Activated T-cell treated with anti-CD3 and anti-CD28 coated beads, Interleukin-2, amount 50 U/mL, for 72 hours (primary cell): ENCODE measurements around the gene EGFR. TPM values are rescaled to one million over a fixed set of nuclear protein-coding genes. Genes with fewer than 3 reads are reported as not detected.

ENCODE experiments used
- ATAC-seq, 2 donors: fragments of 150-1000 bp; cut with Tn5 transposase; replicated peaks in 1 of 2; 2 replicates each; pipeline ENCODE4 v1.10.0; 2021; ENCODE audit warnings: moderate library complexity in 2 of 2, mild to moderate bottlenecking in 1 of 2
- DNase-seq, 2 donors: peaks; one replicate each; pipeline ENCODE4 v3.0.0; 2021 to 2022; ENCODE audit warnings: mixed read lengths in 1 of 2
- H3K27ac Mint-ChIP-seq: one replicate; pipeline ENCODE4 v1.8.0; 2022; ENCODE audit warnings: mild to moderate bottlenecking, moderate library complexity, mixed read lengths
- H3K27me3 Mint-ChIP-seq: one replicate; pipeline ENCODE4 v1.8.0; 2022; ENCODE audit warnings: low read depth, mixed read lengths
- H3K36me3 Mint-ChIP-seq, 2 donors: one replicate each; pipeline ENCODE4 v1.8.0; 2022; ENCODE audit warnings: mixed read lengths in 2 of 2, mild to moderate bottlenecking in 1 of 2; ENCODE audit not compliant: insufficient read depth in 2 of 2
- H3K4me1 Mint-ChIP-seq: one replicate; pipeline ENCODE4 v1.8.0; 2022; ENCODE audit warnings: low read depth, mixed read lengths
- H3K4me3 Mint-ChIP-seq, 2 donors: one replicate each; pipeline ENCODE4 v1.8.0; 2022; ENCODE audit warnings: mild to moderate bottlenecking in 2 of 2, mixed read lengths in 2 of 2, moderate library complexity in 2 of 2
- H3K9me3 Mint-ChIP-seq, 2 donors: one replicate each; pipeline ENCODE4 v1.8.0; 2022; ENCODE audit warnings: mixed read lengths in 2 of 2
- total RNA-seq, 2 donors: library from RNA; stranded (reverse); gene quantifications; one replicate each; pipeline ENCODE4 v1.2.3, GENCODE V29; 2022

Gene EGFR
- total RNA-seq, 2 donors from 2014 or later: 0.09 TPM; not detected in 1

DNA sequence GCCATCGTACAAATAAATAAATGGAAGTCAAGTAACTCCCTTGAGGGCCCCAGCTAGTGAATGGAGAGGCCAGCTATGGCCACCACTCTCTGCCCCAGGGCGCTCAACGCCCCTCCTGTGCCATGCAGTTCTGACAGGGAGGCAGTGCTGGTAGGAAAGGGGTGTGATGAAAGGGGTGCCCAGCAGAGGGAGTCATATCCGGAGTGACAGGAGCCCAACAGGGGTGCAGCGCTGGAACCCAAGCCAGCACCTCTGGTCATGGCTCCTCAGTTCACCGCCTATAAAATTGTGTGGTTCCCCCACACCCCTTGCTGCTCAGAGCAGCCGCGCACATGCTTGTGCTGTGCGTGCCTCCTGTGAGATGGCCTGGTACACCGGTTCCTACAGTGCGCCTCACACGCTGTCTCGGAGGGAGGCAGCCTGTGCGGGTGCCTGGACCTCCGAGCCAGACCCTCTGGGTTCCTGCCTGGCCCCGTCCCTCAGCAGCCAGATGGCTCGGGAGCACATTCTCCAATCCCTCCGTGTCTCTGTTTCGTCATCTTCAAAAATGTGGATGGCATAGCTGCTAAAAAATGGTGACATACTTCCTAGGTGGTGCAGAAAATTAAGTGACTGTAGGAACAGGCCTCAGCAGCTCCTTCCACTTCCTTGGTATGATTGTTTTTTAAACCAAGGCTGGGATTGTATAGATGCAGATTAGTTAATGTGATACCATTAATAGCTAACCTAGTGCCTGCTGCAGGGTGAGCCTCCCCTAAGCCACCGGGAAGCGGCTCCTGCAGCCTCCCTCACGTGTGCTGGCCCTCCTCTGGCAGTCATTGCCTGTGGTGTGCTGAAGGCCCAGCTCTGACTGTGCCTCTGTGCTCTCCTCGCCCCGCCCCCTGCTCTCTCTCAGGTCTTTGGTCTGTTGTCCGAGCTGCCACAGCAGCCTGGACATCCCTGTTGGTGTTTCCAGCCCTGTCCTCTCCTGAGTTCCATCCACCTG, 125.8 kb downstream of the EGFR start:
- Mint-ChIP-seq H3K4me3 (no peak overlapping the region), H3K9me3 (peaks cover 0 to 4% of the 10 kb centered on the region in 2 donors), H3K4me1 (peaks cover 7% of the 10 kb centered on the region), H3K36me3 (no peaks in the 10 kb centered on the region), H3K27ac (no peak overlapping the region), H3K27me3 (peaks cover 24% of the 10 kb centered on the region)
- no peak for ATAC-seq
- no peak for DNase-seq

DNA sequence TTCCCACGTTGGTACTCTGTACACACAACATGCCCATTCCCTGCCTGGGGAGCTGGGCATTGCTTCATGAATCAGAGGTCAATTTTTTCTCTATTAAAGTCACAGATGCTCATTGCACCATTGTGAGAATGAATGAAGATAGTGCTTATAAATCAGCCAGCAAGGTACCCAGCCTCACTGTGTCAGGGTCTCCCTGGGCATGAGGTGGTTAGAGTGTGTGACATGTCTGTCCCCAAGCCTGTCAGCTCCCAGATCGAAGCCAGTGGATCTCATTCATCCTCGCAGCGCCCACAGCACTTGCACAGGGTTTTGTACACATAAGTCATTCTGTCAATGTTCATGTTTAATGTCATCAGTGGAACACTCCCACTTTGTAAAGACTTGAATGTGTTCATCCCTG, 126.8 kb downstream of the EGFR start:
- Mint-ChIP-seq H3K9me3 (peaks cover 0 to 4% of the 10 kb centered on the region in 2 donors), H3K36me3 (no peaks in the 10 kb centered on the region), H3K27ac (no peak overlapping the region), H3K4me1 (peaks cover 4% of the 10 kb centered on the region), H3K27me3 (peaks cover 24% of the 10 kb centered on the region), H3K4me3 (no peak overlapping the region)
- DNase-seq (no peak), ATAC-seq (no peak)

DNA sequence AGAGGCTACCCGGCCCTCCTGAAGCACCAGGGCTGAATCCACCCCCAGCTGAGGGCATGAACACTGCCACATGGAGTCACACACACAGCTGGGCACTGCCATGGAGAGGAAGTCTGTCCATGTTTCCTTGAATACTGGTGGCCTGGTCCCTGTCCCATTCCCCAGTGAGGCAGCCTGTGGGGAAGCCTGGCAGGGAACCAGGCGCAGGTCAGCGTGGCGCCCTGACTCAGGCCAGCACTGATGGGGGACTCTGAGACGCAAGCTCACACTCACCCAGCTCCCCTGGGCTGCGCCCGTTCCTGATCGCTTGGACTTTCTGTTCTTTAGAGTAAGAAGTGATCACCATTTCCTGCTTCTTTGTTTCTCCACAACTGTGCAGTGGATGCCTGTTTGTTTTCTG, 128.3 kb downstream of the EGFR start:
- peaks cover 14% of the 10 kb centered on the region for H3K27me3 Mint-ChIP-seq
- no peaks in the 10 kb centered on the region for H3K4me1 Mint-ChIP-seq
- peaks cover 0 to 4% of the 10 kb centered on the region in 2 donors for H3K9me3 Mint-ChIP-seq
- ATAC-seq (no peak), DNase-seq (no peak)
- no peaks in the 10 kb centered on the region for H3K36me3 Mint-ChIP-seq
- H3K4me3 Mint-ChIP-seq: no peak overlapping the region
- H3K27ac Mint-ChIP-seq: no peak overlapping the region

DNA sequence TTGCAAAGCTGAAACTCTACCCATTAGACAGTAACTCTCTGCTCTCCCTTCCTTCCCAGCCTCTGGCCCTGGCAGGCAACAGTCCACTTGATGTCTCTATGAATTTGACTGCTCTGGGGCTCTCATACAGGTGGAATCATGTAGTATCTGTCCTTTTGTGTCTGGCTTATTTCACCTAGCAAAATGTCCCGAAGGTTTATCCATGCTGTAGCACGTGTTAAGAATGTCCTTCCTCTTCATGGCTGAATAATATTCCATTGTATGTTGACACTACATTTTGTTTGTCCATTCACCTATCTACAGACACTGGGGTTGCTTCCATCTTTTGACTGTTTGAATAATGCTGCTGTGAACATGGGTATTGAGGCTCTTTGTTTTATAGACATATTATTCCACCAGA, 128.9 kb downstream of the EGFR start:
- Mint-ChIP-seq H3K4me1 (no peaks in the 10 kb centered on the region), H3K27ac (no peak overlapping the region), H3K36me3 (no peaks in the 10 kb centered on the region), H3K4me3 (no peak overlapping the region), H3K9me3 (peaks cover 0 to 4% of the 10 kb centered on the region in 2 donors), H3K27me3 (peaks cover 13% of the 10 kb centered on the region)
- ATAC-seq (no peak), DNase-seq (no peak)

DNA sequence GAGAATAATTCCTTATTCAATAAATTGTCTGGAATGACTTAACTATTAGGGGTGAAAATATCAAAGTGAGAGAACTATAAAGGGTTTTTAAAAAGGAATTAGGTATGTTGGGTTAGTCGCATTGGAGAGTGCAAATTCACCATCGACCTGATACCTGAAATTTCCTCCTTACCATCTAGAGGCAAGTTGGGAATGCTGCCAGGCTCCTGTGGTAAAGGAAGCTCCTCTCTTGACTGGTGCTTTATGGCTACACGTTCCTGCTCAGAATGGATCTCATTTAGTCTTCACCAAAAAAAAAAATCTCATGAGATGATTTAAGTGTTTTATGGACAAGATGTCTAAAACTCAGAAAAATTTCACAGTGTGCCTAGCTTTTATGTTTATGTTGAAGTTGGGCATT, 129.8 kb downstream of the EGFR start:
- DNase-seq (no peak), ATAC-seq (no peak)
- Mint-ChIP-seq H3K9me3 (peaks cover 0 to 4% of the 10 kb centered on the region in 2 donors), H3K4me3 (no peak overlapping the region), H3K36me3 (no peaks in the 10 kb centered on the region), H3K27ac (no peak overlapping the region), H3K27me3 (peaks cover 13% of the 10 kb centered on the region), H3K4me1 (no peaks in the 10 kb centered on the region)

DNA sequence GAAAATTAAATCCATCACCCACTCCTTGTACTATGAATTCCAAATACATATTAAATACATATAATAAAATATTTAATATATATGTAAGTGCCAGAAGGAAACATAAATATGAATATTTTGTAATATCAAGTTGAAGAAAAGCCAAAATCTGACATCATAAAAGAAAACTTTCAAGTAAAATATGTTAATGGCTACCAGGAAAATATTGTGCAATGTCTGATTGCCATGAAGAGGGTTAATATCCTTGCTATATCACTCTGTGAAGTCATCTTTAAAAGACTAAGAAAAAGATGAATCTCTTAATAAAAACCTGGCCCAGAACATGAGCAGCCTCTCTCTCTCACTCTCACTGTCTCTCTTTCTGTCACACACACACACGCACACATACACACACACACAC, 130.2 kb downstream of the EGFR start:
- Mint-ChIP-seq H3K4me1 (no peaks in the 10 kb centered on the region), H3K27ac (no peak overlapping the region), H3K9me3 (peaks cover 0 to 4% of the 10 kb centered on the region in 2 donors), H3K4me3 (no peak overlapping the region), H3K36me3 (no peaks in the 10 kb centered on the region), H3K27me3 (peaks cover 13% of the 10 kb centered on the region)
- ATAC-seq (no peak), DNase-seq (no peak)

DNA sequence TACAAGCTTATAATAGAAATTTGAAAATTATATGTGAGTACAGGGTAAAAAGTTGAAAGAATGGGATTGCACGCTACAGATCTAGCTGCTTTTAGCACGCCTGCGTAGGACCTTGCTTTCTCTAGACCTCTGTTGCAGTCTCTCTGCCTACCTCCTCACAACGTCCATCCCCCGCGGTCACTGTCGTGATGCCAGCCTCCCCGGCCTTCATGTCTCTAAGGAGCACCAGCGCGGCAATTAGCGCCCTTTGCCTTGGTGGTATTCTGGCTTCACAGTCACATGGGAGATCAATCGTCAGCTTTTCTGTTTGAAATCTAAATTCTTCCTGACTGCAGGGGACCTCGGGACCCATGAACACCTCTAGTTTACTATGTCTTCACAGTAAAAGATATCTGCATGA, 131.3 kb downstream of the EGFR start:
- Mint-ChIP-seq H3K27me3 (peaks cover 11% of the 10 kb centered on the region), H3K27ac (no peak overlapping the region), H3K9me3 (peaks cover 0 to 4% of the 10 kb centered on the region in 2 donors), H3K4me3 (no peak overlapping the region), H3K4me1 (no peaks in the 10 kb centered on the region), H3K36me3 (no peaks in the 10 kb centered on the region)
- ATAC-seq (no peak), DNase-seq (no peak)

DNA sequence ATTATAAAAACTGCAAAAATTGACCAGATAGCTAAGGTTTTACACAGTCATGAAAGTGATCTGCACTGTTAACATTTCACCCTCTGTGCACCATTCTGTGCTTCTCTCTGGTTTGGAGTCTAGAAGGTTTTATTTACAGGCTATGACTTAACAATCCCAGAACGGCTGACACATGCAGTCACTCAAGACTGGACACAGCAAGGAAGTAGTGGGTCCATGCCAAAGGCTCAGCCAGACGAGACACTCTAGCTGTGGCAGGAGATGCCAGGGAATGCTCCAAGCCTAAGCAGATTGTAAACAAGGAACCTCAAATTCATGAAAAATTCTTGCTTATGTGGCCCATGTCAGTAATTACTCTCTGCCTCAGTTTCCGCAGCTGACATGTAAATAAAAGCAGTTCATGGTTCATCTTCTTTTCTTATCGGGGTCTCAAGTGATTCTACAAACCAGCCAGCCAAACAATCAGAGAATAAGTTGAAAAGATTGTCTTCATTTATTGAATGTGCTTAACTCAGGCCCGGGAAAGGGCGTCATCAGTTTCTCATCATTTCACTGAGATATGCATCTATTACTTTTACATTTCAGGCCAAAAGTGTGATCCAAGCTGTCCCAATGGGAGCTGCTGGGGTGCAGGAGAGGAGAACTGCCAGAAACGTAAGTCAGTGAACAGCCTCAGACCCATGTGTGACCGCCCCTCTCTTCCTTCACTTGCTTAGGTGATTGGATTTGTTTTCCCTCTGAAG, 132.1 kb downstream of the EGFR start:
- DNase-seq: no peak
- Mint-ChIP-seq H3K4me1 (no peaks in the 10 kb centered on the region), H3K36me3 (no peaks in the 10 kb centered on the region), H3K27me3 (peaks cover 7% of the 10 kb centered on the region), H3K27ac (no peak overlapping the region), H3K4me3 (no peak overlapping the region), H3K9me3 (peaks cover 0 to 4% of the 10 kb centered on the region in 2 donors)
- ATAC-seq: no peak

DNA sequence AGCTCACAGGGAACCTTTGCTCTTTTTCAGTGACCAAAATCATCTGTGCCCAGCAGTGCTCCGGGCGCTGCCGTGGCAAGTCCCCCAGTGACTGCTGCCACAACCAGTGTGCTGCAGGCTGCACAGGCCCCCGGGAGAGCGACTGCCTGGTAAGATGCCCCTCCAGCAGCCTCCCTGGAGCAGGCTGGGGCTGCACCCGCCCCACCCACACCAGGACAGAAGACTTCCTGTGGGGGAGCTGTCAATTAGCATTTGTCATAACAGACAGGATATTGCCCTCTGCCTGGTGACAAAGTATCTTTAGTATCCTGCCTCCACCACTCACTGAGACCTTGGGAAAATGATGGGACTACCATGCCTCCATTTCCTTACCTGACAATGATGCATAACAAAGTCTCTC, 133.7 kb downstream of the EGFR start:
- no peaks in the 10 kb centered on the region for H3K36me3 Mint-ChIP-seq
- H3K4me1 Mint-ChIP-seq: no peaks in the 10 kb centered on the region
- H3K4me3 Mint-ChIP-seq: no peak overlapping the region
- H3K27me3 Mint-ChIP-seq: peaks cover 16% of the 10 kb centered on the region
- H3K27ac Mint-ChIP-seq: no peak overlapping the region
- H3K9me3 Mint-ChIP-seq: peaks cover 0 to 4% of the 10 kb centered on the region in 2 donors
- ATAC-seq (no peak), DNase-seq (no peak)

DNA sequence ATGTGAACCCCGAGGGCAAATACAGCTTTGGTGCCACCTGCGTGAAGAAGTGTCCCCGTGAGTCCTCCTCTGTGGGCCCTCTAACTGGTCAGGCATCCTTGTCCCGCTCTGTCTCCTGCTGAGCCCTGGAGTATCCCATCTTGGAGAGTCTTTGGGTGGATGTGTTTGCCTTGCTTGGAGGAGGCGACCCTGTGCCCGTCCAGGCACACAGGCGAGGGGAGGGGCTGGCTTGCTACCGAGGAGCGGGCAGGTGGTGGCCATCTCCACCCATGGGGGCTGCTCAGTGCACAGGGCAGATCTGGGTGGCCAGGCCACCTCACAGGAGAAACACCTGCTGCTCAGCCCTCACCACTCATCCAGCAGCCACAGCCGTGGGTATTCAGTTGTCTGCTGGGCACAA, 135.3 kb downstream of the EGFR start:
- Mint-ChIP-seq H3K36me3 (no peaks in the 10 kb centered on the region), H3K4me1 (no peaks in the 10 kb centered on the region), H3K27me3 (peaks cover 16% of the 10 kb centered on the region), H3K9me3 (no peaks in the 10 kb centered on the region), H3K4me3 (no peak overlapping the region), H3K27ac (no peak overlapping the region)
- ATAC-seq: no peak
- no peak for DNase-seq

DNA sequence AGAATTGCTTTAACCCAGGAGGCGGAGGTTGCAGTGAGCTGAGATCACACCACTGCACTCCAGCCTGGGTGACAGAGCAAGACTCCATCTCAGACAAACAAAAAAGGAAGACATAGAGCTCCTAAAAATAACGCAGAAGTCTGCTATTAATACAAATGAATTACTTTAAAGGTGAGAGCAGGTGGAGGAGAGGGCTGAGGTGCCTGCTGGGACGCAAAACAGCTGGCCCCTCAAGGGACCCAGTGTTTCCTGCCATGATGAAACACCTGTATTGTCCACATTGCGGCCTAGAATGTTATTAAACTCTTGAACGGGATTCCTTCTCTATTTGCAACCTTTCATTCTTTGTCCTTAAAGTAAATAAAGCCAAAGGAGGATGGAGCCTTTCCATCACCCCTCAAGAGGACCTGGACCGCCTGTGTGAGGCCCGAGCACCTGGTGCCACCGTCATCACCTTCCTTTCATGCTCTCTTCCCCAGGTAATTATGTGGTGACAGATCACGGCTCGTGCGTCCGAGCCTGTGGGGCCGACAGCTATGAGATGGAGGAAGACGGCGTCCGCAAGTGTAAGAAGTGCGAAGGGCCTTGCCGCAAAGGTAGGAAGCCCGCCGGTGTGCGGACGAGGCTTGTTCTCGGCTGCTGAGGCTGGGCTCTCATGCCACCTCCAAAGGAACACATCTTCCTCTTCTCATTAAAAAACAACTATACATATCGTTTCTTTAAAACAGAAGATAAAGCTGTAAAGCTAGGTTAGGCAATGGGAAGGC, 136.7 kb downstream of the EGFR start:
- Mint-ChIP-seq H3K4me3 (no peak overlapping the region), H3K27ac (no peak overlapping the region), H3K4me1 (no peaks in the 10 kb centered on the region), H3K36me3 (no peaks in the 10 kb centered on the region), H3K27me3 (peaks cover 16% of the 10 kb centered on the region), H3K9me3 (no peaks in the 10 kb centered on the region)
- ATAC-seq: no peak
- DNase-seq: no peak

DNA sequence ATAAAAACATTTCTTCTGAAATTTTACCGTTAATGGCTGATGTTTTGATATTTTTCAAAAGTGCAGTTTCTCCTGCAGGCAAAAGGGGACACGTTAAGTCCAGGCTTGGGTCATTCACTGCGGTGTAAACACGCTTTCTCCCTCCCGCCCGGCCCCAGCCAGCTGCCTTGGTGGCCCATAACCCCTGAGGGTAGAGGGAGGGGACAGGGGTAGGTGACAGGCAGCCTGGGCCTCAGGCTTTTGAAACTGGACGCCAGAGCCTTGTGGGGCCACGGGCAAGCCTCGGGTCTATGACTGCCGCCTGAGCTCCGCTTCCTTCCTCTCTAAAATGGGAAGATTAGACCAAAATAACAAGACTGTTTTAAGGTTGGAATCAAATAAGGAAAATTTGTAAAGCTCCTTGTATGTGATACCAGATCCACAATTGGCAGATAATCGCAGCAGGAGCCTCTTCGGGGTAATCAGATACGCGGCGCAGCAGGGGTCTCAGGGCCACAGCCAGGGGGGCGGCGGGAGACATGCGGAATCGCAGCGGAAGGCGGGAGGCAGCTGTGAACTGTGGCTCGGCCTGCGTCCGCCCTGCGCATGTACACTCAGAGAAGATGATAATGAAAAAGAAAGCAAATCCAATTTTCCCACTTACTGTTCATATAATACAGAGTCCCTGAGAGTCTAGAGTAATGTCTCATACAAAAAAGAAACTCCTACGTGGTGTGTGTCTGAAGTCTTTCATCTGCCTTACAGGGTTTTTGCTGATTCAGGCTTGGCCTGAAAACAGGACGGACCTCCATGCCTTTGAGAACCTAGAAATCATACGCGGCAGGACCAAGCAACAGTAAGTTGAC, 138.3 kb downstream of the EGFR start:
- DNase-seq (no peak), ATAC-seq (no peak)
- Mint-ChIP-seq H3K27me3 (peaks cover 16% of the 10 kb centered on the region), H3K4me3 (no peak overlapping the region), H3K4me1 (no peaks in the 10 kb centered on the region), H3K9me3 (no peaks in the 10 kb centered on the region), H3K36me3 (no peaks in the 10 kb centered on the region), H3K27ac (no peak overlapping the region)
